ENCODE results near the gene PARL.

- TF ChIP-seq, protein P1, sequence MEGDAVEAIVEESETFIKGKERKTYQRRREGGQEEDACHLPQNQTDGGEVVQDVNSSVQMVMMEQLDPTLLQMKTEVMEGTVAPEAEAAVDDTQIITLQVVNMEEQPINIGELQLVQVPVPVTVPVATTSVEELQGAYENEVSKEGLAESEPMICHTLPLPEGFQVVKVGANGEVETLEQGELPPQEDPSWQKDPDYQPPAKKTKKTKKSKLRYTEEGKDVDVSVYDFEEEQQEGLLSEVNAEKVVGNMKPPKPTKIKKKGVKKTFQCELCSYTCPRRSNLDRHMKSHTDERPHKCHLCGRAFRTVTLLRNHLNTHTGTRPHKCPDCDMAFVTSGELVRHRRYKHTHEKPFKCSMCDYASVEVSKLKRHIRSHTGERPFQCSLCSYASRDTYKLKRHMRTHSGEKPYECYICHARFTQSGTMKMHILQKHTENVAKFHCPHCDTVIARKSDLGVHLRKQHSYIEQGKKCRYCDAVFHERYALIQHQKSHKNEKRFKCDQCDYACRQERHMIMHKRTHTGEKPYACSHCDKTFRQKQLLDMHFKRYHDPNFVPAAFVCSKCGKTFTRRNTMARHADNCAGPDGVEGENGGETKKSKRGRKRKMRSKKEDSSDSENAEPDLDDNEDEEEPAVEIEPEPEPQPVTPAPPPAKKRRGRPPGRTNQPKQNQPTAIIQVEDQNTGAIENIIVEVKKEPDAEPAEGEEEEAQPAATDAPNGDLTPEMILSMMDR (IDR thresholded peaks at IDR 0.05; ENCODE audit: low read length), result no peak
- TF ChIP-seq EZH2phosphoT487 (IDR thresholded peaks at IDR 0.05; ENCODE audit: low read length) (no peak), EZH2 (optimal IDR thresholded peaks at IDR 0.05; ENCODE audit: low read depth, low read length) (no peak)
Measured at GRCh38 chr3:183911763-183912506, 27.3 kb upstream of the PARL start.

Data from MM.1S (cell line).